Measurements from ENCODE around the gene FOXD1.

The FOXD1 gene

GRCh38 chr5:73485715-73486114, 37.1 kb upstream of the FOXD1 start:
- Histone ChIP-seq H3K27me3 (ENCODE audit: low read depth, low read length) (no peaks in the 10 kb centered on the region), H3K36me3 (replicated peaks; ENCODE audit: low read depth, low read length) (no peaks in the 10 kb centered on the region), H4K20me1 (ENCODE audit: insufficient read depth, low read length) (no peaks in the 10 kb centered on the region), H3K4me1 (ENCODE audit: low read length) (peaks cover 18% of the 10 kb centered on the region), H2AFZ (ENCODE audit: low read depth, low read length) (no peak overlapping the region), H3K27ac (ENCODE audit: low read length) (no peak overlapping the region), H3K4me2 (ENCODE audit: low read length) (no peak overlapping the region), H3K4me3 (ENCODE audit: low read length) (no peak overlapping the region), H3K79me2 (ENCODE audit: low read length) (no peaks in the 10 kb centered on the region), H3K9ac (ENCODE audit: low read length) (no peak overlapping the region), H3K9me3 (ENCODE audit: insufficient read depth, low read length) (no peaks in the 10 kb centered on the region)
- TF ChIP-seq EZH2phosphoT487 (IDR thresholded peaks at IDR 0.05; ENCODE audit: low read depth) (no peak), CTCF (IDR thresholded peaks at IDR 0.05; ENCODE audit: low read depth, low read length) (no peak)

GRCh38 chr5:73484511-73484910, 35.9 kb upstream of the FOXD1 start:
- TF ChIP-seq EZH2phosphoT487 (IDR thresholded peaks at IDR 0.05; ENCODE audit: low read depth) = no peak
- no peak for TF ChIP-seq CTCF (IDR thresholded peaks at IDR 0.05; ENCODE audit: low read depth, low read length)
- Histone ChIP-seq H3K9me3 (ENCODE audit: insufficient read depth, low read length) (no peaks in the 10 kb centered on the region), H3K36me3 (replicated peaks; ENCODE audit: low read depth, low read length) (no peaks in the 10 kb centered on the region), H3K4me1 (ENCODE audit: low read length) (peaks cover 30% of the 10 kb centered on the region), H4K20me1 (ENCODE audit: insufficient read depth, low read length) (no peaks in the 10 kb centered on the region), H2AFZ (ENCODE audit: low read depth, low read length) (no peak overlapping the region), H3K27me3 (ENCODE audit: low read depth, low read length) (no peaks in the 10 kb centered on the region), H3K27ac (ENCODE audit: low read length) (no peak overlapping the region), H3K4me2 (ENCODE audit: low read length) (no peak overlapping the region), H3K9ac (ENCODE audit: low read length) (no peak overlapping the region), H3K79me2 (ENCODE audit: low read length) (no peaks in the 10 kb centered on the region), H3K4me3 (ENCODE audit: low read length) (no peak overlapping the region)

GRCh38 chr5:73483676-73484075, 35.1 kb upstream of the FOXD1 start:
- H3K4me1 ChIP-seq (ENCODE audit: low read length) = peaks cover 30% of the 10 kb centered on the region
- H3K4me2 ChIP-seq (ENCODE audit: low read length) = no peak overlapping the region
- H3K27ac ChIP-seq (ENCODE audit: low read length) = no peak overlapping the region
- H4K20me1 ChIP-seq (ENCODE audit: insufficient read depth, low read length) = no peaks in the 10 kb centered on the region
- no peak overlapping the region for H3K4me3 ChIP-seq (ENCODE audit: low read length)
- no peaks in the 10 kb centered on the region for H3K27me3 ChIP-seq (ENCODE audit: low read depth, low read length)
- H3K9ac ChIP-seq (ENCODE audit: low read length) = no peak overlapping the region
- no peaks in the 10 kb centered on the region for H3K79me2 ChIP-seq (ENCODE audit: low read length)
- no peaks in the 10 kb centered on the region for H3K9me3 ChIP-seq (ENCODE audit: insufficient read depth, low read length)
- H3K36me3 ChIP-seq (replicated peaks; ENCODE audit: low read depth, low read length) = no peaks in the 10 kb centered on the region
- no peak overlapping the region for H2AFZ ChIP-seq (ENCODE audit: low read depth, low read length)
- TF ChIP-seq EZH2phosphoT487 (IDR thresholded peaks at IDR 0.05; ENCODE audit: low read depth) (no peak), CTCF (IDR thresholded peaks at IDR 0.05; ENCODE audit: low read depth, low read length) (no peak)

GRCh38 chr5:73482383-73483136, 34.0 kb upstream of the FOXD1 start:
- no peak overlapping the region for H3K4me3 ChIP-seq (ENCODE audit: low read length)
- TF ChIP-seq EZH2phosphoT487 (IDR thresholded peaks at IDR 0.05; ENCODE audit: low read depth) (no peak), CTCF (IDR thresholded peaks at IDR 0.05; ENCODE audit: low read depth, low read length) (no peak)
- H3K27ac ChIP-seq (ENCODE audit: low read length) = no peak overlapping the region
- no peak overlapping the region for H2AFZ ChIP-seq (ENCODE audit: low read depth, low read length)
- H3K27me3 ChIP-seq (ENCODE audit: low read depth, low read length) = no peaks in the 10 kb centered on the region
- H3K36me3 ChIP-seq (replicated peaks; ENCODE audit: low read depth, low read length) = no peaks in the 10 kb centered on the region
- no peak overlapping the region for H3K9ac ChIP-seq (ENCODE audit: low read length)
- H3K4me2 ChIP-seq (ENCODE audit: low read length) = no peak overlapping the region
- peaks cover 28% of the 10 kb centered on the region for H3K4me1 ChIP-seq (ENCODE audit: low read length)
- no peaks in the 10 kb centered on the region for H3K79me2 ChIP-seq (ENCODE audit: low read length)
- no peaks in the 10 kb centered on the region for H3K9me3 ChIP-seq (ENCODE audit: insufficient read depth, low read length)
- H4K20me1 ChIP-seq (ENCODE audit: insufficient read depth, low read length) = no peaks in the 10 kb centered on the region

Data from OCI-LY3 (cell line).